ENCODE results near the gene HAL.
A peak's percentile ranks its signal among the peaks of the same experiment; 100 is the strongest.
"Not testable (repeated sequence)": the region's sequence is repeated elsewhere in the genome, so short reads cannot be mapped to it uniquely, and the experiment has no call there.

HAL gene

DNA sequence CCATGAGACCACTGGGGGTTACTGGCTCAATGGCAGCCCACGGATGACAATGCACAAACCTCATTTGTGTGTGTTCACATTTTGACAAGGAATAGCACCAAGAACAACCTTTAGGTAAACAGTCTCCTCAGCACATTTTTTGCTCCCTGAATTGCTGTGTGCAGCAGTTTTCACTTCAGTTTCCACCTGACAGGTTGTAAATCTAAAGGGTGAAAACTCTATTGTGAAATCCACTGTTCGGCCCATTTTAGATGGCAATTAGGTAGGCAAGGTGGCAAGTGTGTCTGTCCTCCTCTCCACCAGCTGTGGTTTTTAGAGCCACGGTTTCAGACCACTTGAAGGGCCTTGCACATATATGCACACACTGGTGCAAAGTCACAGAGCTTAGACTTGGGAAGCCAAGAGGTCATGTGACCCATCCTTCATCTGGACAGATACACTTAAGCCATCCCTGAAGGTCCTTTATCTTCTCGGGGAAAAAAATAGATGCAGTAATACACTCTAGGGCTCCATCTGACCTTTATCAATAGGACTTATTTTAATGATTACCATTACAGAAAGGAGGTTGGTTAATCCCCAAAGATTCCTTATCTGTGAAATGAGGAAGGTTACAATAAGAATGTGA, 23.2 kb downstream of the HAL start:
- no peak for DNase-seq

DNA sequence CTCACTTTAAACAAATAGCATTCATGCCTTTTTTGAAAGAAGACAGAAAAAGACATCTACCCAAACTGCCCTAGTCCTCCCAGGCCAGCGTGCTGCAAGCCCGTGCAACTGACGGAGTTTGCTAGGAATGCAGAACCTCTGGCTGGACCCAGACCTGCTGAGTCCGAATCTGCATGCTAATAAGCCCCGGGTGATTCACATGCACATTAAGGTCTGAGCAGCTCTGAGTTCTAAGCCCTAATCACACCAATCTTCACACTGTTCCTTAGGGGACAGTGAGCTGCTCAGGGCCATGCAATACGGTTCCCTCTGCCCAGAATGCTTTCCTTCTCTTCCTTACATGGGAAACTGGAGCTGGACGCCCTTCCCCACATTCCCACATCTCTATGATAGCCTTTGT, 25.2 kb downstream of the HAL start:
- no peak for DNase-seq

- DNase-seq, result not testable (repeated sequence)
Measured at GRCh38 chr12:95969116-95969515, 27.0 kb downstream of the HAL start.

DNA sequence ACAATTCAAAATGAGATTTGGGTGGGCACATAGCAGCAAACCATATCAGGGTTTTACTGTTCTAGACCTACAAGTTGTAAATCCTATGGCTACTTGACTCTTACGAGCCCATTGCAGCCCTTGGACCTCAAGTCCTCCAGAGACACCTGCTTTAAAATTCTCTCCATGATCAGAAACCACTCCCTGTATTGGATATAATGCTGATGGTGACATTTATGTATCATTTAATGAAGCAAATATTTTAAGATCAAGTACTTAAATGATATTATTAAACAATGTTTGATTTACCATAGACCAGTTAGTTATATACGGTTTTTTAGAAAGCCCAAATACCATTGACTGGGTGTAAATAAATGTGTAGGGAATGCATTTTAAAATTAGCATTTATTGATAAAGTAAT, 28.8 kb downstream of the HAL start:
- DNase-seq, result no peak

GRCh38 chr12:95966287-95966870, 29.8 kb downstream of the HAL start:
- DNase-seq, result no peak

GRCh38 chr12:95963096-95963495, 33.0 kb downstream of the HAL start:
- DNase-seq, result no peak

DNA sequence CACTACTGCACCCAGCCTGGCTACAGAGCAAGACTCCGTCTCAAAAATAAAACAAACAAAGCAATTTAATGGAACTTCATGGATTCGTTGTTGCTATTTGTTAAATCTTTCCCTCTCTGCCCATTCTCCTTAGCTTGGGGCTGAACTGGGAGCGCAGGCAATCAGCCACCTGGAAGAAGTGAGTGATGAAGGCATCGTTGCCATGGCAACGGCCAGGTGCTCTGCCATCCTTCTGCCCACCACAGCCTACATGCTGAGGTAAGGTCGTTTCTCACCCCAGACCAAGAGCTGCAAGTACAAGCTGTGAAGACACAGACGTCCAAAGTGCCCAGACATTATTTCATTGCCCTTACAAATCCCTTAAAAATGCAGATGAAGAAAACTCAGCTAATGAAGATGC, 33.9 kb downstream of the HAL start:
- peak; percentile 30 for DNase-seq

DNA sequence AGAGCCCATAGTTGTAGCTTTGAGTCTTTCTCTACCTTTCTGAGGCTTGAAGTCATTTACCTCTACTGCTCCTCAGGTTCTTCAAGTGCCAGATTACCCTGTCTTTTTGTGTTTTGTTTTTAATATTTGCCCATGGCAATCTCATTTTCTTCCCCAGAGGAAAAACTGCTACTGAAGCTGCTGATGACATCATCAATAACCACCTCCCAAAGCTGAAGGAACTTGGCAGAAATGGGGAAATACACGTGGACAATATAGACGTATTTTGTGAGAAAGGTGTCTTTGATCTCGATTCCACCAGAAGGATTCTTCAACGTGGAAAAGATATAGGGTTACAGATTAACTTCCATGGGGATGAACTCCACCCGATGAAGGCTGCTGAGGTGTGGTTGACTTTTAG, 35.9 kb downstream of the HAL start:
- no peak for DNase-seq

DNA sequence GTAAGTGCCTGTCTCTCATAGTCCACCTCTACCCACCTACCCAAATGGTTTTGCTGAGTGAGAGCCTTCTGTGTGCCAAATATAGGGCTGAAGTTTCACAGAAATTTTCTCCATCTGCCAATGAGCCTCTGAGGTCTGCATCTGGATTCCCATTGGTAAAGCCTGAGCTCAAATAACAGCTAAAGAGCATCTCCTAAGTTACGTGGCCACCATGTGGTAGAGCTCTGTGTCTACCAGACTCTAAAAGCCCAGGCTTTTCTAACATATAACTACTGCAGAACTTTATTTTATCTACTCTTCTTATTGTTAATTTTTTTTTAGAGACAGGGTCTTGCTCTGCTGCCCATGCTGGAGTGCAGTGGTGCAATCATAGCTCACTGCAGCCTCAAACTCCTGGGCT, 37.0 kb downstream of the HAL start:
- DNase-seq, result no peak

DNA sequence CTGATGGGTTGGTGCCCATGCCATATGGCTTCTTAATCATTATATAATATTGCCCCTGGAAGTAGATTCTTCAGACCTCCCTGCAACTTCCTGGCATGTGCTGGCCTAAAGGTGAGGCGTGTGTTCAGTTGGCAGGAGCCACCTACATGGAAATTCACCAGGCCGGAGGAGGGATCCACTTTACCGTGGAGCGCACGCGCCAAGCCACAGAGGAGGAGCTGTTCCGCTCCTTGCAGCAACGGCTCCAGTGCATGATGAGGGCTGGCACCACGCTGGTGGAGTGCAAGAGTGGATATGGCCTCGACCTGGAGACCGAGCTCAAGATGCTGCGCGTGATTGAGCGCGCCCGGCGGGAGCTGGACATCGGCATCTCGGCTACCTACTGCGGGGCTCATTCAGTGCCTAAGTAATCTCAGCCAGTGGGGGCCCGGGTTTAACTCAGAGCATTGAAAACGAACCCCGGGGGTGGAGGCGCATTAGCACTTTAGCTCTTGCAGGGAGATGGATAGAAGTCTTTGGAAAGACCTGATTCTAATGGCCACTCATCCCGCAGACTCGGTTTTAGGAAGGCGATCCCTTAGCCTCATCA, 39.5 kb downstream of the HAL start:
- peak; percentile 12 for DNase-seq

DNA sequence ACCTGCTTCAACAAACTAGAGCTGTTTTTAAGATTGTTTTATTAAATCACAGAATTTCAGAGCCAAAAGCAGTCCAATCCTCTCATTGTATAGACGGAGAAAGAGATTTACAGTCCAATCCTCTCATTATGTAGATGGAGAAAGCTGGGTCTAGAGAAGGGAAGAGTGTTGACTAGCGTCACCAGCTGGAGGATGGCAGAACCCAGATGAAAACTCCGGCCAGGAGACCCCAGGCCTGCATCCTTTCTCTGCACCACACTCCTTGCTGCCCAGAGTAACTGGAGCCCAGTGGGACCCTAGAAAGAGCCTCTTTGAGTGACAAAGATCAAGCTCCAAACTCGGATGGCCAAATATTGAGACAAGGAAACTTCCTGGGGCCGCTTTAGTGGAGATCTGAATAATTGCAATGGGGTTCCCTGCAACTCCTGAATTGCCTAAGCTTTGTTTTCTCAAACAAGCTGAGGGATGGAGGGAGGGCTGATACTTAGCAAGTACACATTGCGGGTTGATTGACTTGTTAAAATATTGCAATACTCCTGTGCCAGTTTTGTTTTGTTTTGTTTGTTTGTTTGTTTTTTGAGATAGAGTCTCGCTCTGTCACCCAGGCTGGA, 40.5 kb downstream of the HAL start:
- no peak for DNase-seq

- no peak for DNase-seq
Measured at GRCh38 chr12:95953000-95953399, 43.1 kb downstream of the HAL start.

DNA sequence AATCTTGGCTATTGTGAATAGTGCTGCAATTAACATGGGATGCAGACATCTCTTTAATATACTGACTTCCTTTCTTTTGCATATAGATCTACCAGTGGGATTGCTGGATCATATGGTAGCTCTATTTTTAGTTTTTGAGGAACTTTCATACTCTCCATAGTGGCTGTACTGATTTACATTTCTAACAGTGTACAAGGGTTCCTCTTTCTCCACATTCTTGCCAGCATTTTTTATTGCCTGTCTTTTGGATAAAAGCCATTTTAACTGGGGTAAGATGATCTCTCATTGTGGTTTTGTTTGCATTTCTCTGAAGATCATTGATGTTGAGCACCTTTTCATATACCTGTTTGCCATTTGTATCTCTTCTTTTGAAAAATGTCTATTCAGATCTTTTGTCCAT, 44.6 kb downstream of the HAL start:
- DNase-seq, result no peak

DNA sequence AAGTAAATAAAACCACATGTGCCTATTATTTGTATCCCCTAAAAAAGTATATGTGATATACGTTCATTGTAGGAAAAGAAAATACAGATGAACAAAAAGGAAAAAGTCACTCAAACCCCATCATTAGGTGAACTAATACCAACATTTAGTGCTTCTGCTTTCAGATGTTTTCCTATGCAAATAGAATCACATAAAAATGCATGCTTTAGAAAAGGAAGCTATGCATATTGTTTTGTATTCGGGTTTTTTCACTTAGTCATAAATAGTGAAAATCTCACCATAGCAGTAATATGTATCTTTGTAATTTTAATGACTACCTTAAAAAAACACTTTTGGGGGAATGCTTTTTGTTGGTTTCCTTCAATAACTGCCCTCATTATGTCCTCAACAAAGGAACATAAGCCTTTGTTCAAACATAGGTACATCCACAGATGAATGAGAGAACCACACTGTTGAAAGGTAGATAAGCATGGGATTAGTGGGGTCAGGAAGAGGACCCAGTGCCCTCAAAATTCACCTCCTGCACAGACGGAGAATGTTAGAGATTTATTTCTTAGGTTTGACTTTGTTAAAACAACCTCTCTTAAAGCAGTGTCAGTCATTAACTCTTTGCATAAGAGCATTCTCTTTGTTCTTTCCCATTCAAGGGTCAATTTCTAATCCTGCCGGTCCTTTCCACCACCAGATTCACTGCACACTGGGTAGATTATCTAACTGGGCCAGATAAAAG, 46.5 kb downstream of the HAL start:
- no peak for DNase-seq

- no peak for DNase-seq
Measured at GRCh38 chr12:95944108-95944704, 51.9 kb downstream of the HAL start.

- no peak for DNase-seq
Measured at GRCh38 chr12:95943330-95943842, 52.8 kb downstream of the HAL start, which contains the start of gene AMDHD1. Gene AMDHD1 (plus strand): TSS chr12:95943331. CDS start chr12:95943399, 68 bp downstream.

DNA sequence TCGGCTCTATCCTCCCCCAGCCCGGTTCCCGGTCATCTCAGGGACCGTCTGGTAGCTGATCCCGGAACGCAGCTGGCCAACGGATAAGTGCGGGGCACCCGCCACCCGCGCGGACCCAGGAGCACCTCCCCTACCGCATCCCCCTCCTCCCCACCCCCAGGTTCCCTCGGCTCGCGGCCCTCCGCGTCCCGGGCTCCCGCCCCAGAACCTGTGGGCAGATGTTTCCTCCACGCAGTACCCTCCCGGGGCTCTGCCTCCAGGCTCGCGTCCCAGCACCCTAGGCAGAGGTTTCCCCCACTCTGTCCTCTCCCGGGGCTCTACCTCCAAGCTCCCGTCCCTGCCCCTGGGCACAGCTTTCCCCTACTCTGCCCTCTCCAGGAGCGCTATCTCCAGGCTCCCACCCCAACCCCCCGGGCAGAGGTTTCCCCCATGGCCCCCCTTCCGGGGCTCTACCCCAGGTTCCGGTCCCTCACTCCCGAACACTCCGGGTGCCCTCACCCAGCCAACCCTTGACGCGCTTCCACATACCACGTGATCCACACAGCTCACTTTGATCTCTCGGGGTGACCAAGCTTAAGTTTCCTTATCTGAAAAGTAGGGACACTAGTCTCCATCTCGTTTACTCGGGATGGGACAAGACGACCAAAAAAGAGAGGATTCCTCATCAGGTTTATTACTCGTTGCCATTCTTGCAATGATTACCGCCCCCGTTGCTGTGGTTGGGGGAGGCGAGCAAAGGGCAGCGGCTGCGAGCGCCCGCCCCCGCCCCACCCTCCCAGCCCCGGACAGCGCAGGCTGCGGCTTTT, 53.4 kb downstream of the HAL start, which contains the start of gene CCDC38:
Gene CCDC38 (minus strand): TSS at position 91 of the 806 bp plus-strand sequence. CDS start 6,105 bp downstream, outside the sequence.
- peak; percentile 46 for DNase-seq

GRCh38 chr12:95942101-95942523, 54.0 kb downstream of the HAL start:
- DNase-seq, result no peak

- no peak for DNase-seq
Measured at GRCh38 chr12:95940514-95940913, 55.6 kb downstream of the HAL start.

All from DMS79 (cell line).